ENCODE measurements around the gene CUL2.
"Not testable (repeated sequence)": the region's sequence is repeated elsewhere in the genome, so short reads cannot be mapped to it uniquely, and the experiment has no call there.

DNA sequence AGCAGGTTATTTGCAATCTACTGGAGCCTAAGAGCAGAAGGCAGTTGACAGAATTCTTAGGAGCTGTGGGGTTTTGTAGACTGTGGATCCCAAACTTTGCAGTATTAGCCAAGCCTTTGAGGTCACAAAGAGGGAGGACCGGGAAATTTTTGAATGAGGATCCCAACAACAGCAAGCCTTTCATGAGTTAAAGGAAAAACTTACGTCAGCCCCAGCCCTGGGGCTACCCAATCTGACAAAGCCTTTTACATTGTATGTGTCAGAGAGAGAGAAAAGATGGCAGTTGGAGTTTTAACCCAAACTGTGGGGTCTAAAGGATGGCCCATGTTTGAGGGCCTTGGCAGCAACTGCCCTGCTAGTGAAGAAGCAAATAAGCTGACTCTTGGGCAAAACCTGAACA, 117.5 kb downstream of the CUL2 start:
- TF ChIP-seq, protein P1, sequence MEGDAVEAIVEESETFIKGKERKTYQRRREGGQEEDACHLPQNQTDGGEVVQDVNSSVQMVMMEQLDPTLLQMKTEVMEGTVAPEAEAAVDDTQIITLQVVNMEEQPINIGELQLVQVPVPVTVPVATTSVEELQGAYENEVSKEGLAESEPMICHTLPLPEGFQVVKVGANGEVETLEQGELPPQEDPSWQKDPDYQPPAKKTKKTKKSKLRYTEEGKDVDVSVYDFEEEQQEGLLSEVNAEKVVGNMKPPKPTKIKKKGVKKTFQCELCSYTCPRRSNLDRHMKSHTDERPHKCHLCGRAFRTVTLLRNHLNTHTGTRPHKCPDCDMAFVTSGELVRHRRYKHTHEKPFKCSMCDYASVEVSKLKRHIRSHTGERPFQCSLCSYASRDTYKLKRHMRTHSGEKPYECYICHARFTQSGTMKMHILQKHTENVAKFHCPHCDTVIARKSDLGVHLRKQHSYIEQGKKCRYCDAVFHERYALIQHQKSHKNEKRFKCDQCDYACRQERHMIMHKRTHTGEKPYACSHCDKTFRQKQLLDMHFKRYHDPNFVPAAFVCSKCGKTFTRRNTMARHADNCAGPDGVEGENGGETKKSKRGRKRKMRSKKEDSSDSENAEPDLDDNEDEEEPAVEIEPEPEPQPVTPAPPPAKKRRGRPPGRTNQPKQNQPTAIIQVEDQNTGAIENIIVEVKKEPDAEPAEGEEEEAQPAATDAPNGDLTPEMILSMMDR (IDR thresholded peaks at IDR 0.05) = not testable (repeated sequence)
- not testable (repeated sequence) for TF ChIP-seq POLR2A (IDR thresholded peaks at IDR 0.05)

Data from esophagus squamous epithelium (tissue), 4 donors.